HCT116 (cell line): ENCODE results near the gene SSH2. TPM values are rescaled to one million over a fixed set of nuclear protein-coding genes. Genes with fewer than 3 reads are reported as not detected.
"Not testable (repeated sequence)": the region's sequence is repeated elsewhere in the genome, so short reads cannot be mapped to it uniquely, and the experiment has no call there.

Experiments used
- ATAC-seq: fragments of 200-7000 bp; cut with Tn5 transposase; 2 replicates; pipeline ENCODE4 v1.9.1; 2020; ENCODE audit warnings: mild to moderate bottlenecking, moderate library complexity
- BruUV-seq: library from RNA; stranded (reverse); fragments of 400-500 nt; replicated peaks from 2 replicates; lab custom pipeline; 2021; lab: Mats Ljungman, UMichigan
- CTCF ChIA-PET: fragments of 300-600 bp; sonication (Branson Sonifier 250); formaldehyde crosslinking; loops from one replicate; lab custom pipeline; 2021; ENCODE audit warnings: antibody characterized with exemption; lab: Charles Lee
- POLR2A ChIA-PET: fragments of 300-600, 350-600 bp; sonication (Branson Sonifier 250); formaldehyde crosslinking; loops from one replicate; lab custom pipeline; 2021; ENCODE audit warnings: antibody characterized with exemption; lab: Charles Lee
- RAD21 ChIA-PET, 2 experiments: fragments of 300-600 bp; sonication (Branson Sonifier 250); formaldehyde crosslinking; loops; one replicate each; lab custom pipeline; 2023; ENCODE audit warnings: low total read pairs in 2 of 2; ENCODE audit not compliant: uncharacterized antibody in 2 of 2, unreplicated experiment in 2 of 2, low non-redundant PET in 1 of 2; lab: Charles Lee
- DNase-seq: peaks from one replicate; pipeline ENCODE4 v3.0.0-alpha.2; 2010; ENCODE audit warnings: low read depth, low spot score
- H2AFZ ChIP-seq: fragments of 200-600 bp; shearing (Covaris generic), sonication (generic); 2 replicates; pipeline ENCODE4 v1.6.1; 2017; ENCODE audit warnings: low read depth, mixed run types, mixed read lengths, antibody characterized with exemption, low read length; ENCODE audit not compliant: poor library complexity, severe bottlenecking
- H3K27ac ChIP-seq: 2 replicates; pipeline ENCODE4 v1.5.1; 2012; ENCODE audit warnings: low read depth, low read length
- H3K27me3 ChIP-seq: fragments of 200-600 bp; sonication (generic); 2 replicates; pipeline ENCODE4 v1.6.1; 2016; ENCODE audit warnings: mixed run types, low read length, mixed read lengths; ENCODE audit not compliant: insufficient read depth
- H3K36me3 ChIP-seq, 2 experiments: fragments of 200-500 bp in 1 of 2; fragments of 200-600 bp in 1 of 2; sonication (Bioruptor generic) in 1 of 2; sonication (generic) in 1 of 2; 2 replicates each; pipeline versions ENCODE4 v1.5.1 to v1.6.1; 2014 to 2016; ENCODE audit warnings: low read length in 2 of 2, inconsistent platforms in 1 of 2, mixed read lengths in 1 of 2, mixed run types in 1 of 2; ENCODE audit not compliant: insufficient read depth in 2 of 2, control insufficient read depth in 1 of 2
- H3K4me1 ChIP-seq, 2 experiments: fragments of 200-600 bp in 1 of 2; sonication (generic) in 1 of 2; 2 replicates each; pipeline versions ENCODE4 v1.5.1 to v1.6.1; 2012 to 2017; ENCODE audit warnings: low read length in 2 of 2, inconsistent platforms in 1 of 2, mild to moderate bottlenecking in 1 of 2, mixed read lengths in 1 of 2, mixed run types in 1 of 2, moderate library complexity in 1 of 2; ENCODE audit not compliant: insufficient read depth in 2 of 2, control insufficient read depth in 1 of 2
- H3K4me2 ChIP-seq: fragments of 200-600 bp; sonication (generic); 2 replicates; pipeline ENCODE4 v1.6.1; 2017; ENCODE audit warnings: mixed run types, low read length, mixed read lengths
- H3K4me3 ChIP-seq, 2 experiments: fragments of 200-600 bp in 1 of 2; sonication (generic) in 1 of 2; replicated peaks in 1 of 2; 2 replicates each; pipeline ENCODE4 v1.5.1; 2011 to 2016; ENCODE audit warnings: low read length in 2 of 2, control low read depth in 1 of 2, low read depth in 1 of 2, mild to moderate bottlenecking in 1 of 2, mixed read lengths in 1 of 2, mixed run types in 1 of 2
- H3K79me2 ChIP-seq: fragments of 200-600 bp; sonication (generic); 2 replicates; pipeline ENCODE4 v1.6.1; 2017; ENCODE audit warnings: mild to moderate bottlenecking, mixed run types, low read length, moderate library complexity, mixed read lengths; ENCODE audit not compliant: insufficient read depth
- H3K9ac ChIP-seq: fragments of 200-600 bp; sonication (generic); 2 replicates; pipeline ENCODE4 v1.6.1; 2016; ENCODE audit warnings: low read length, mixed read lengths
- H3K9me2 ChIP-seq: fragments of 200-600 bp; sonication (generic), shearing (Covaris generic); 2 replicates; pipeline ENCODE4 v1.6.1; 2017; ENCODE audit warnings: mixed run types, mild to moderate bottlenecking, moderate library complexity; ENCODE audit not compliant: insufficient read depth
- H3K9me3 ChIP-seq, 2 experiments: fragments of 200-500 bp in 1 of 2; fragments of 200-600 bp in 1 of 2; sonication (Bioruptor generic) in 1 of 2; sonication (generic) in 1 of 2; 2 replicates each; pipeline ENCODE4 v1.6.1; 2014 to 2017; ENCODE audit warnings: low read length in 2 of 2, mixed read lengths in 2 of 2, inconsistent platforms in 1 of 2, low read depth in 1 of 2, mild to moderate bottlenecking in 1 of 2, mixed run types in 1 of 2, moderate library complexity in 1 of 2; ENCODE audit not compliant: control insufficient read depth in 1 of 2, insufficient read depth in 1 of 2
- H4K20me1 ChIP-seq: fragments of 200-600 bp; sonication (generic), shearing (Covaris generic); 2 replicates; pipeline ENCODE4 v1.6.1; 2017; ENCODE audit warnings: mixed run types, mild to moderate bottlenecking, moderate library complexity; ENCODE audit not compliant: insufficient read depth
- ATF3 ChIP-seq: IDR thresholded peaks from 2 replicates; pipeline ENCODE4 v1.6.1; 2012
- CBX3 ChIP-seq: IDR thresholded peaks from 2 replicates; pipeline ENCODE4 v1.6.1; 2012; ENCODE audit warnings: low read depth
- CEBPB ChIP-seq: IDR thresholded peaks from 2 replicates; pipeline ENCODE4 v1.6.1; 2012; ENCODE audit warnings: low read depth
- EGR1 ChIP-seq: IDR thresholded peaks from 2 replicates; pipeline ENCODE4 v1.6.1; 2012; ENCODE audit warnings: low read depth
- EZH2 ChIP-seq: fragments of 200-600 bp; sonication (generic); IDR thresholded peaks from 2 replicates; pipeline ENCODE4 v1.6.1; 2017; ENCODE audit warnings: antibody characterized with exemption, mixed run types
- EZH2phosphoT487 ChIP-seq: fragments of 200-600 bp; IDR thresholded peaks from 2 replicates; pipeline ENCODE4 v1.6.1; 2018; ENCODE audit warnings: antibody characterized with exemption, borderline replicate concordance
- FOSL1 ChIP-seq: IDR thresholded peaks from 2 replicates; pipeline ENCODE4 v1.6.1; 2012; ENCODE audit warnings: low read depth
- POLR2A ChIP-seq: IDR thresholded peaks from 2 replicates; pipeline ENCODE4 v1.7.0; 2011; ENCODE audit warnings: borderline replicate concordance; ENCODE audit not compliant: insufficient read depth, insufficient read length; ENCODE audit errors: extremely low read depth
- POLR2AphosphoS5 ChIP-seq: IDR thresholded peaks from 2 replicates; pipeline ENCODE4 v1.6.1; 2011; ENCODE audit warnings: mild to moderate bottlenecking, low read depth, low read length, moderate library complexity
- RAD21 ChIP-seq: IDR thresholded peaks from 2 replicates; pipeline ENCODE4 v1.6.1; 2012; ENCODE audit warnings: low read depth, mild to moderate bottlenecking
- REST ChIP-seq: IDR thresholded peaks from 2 replicates; pipeline ENCODE4 v1.6.1; 2012; ENCODE audit warnings: low read depth
- SIN3A ChIP-seq: IDR thresholded peaks from 2 replicates; pipeline ENCODE4 v1.6.1; 2012; ENCODE audit warnings: low read depth
- SP1 ChIP-seq: IDR thresholded peaks from 2 replicates; pipeline ENCODE4 v1.6.1; 2012; ENCODE audit warnings: low read depth
- SRF ChIP-seq: IDR thresholded peaks from 2 replicates; pipeline ENCODE4 v1.6.1; 2012; ENCODE audit warnings: low read depth
- TCF7L2 ChIP-seq: IDR thresholded peaks from 2 replicates; pipeline ENCODE4 v1.7.0; 2011; ENCODE audit warnings: borderline replicate concordance, inconsistent platforms; ENCODE audit not compliant: insufficient read depth, insufficient read length; ENCODE audit errors: extremely low read depth
- ZBTB33 ChIP-seq: IDR thresholded peaks from 2 replicates; pipeline ENCODE4 v1.6.1; 2011; ENCODE audit warnings: mild to moderate bottlenecking, low read length, moderate library complexity; ENCODE audit not compliant: insufficient replicate concordance; ENCODE audit errors: extremely low read depth
- intact Hi-C: fragments of 100-400 bp; cut with micrococcal nuclease; formaldehyde crosslinking; loops from 2 replicates; pipeline ENCODE4 v1.10.0; 2022
- total RNA-seq: library from RNA; stranded (reverse); gene quantifications from one replicate; pipeline ENCODE4 v1.2.1, GENCODE V29; 2021; ENCODE audit not compliant: unreplicated experiment

The SSH2 gene
- total RNA-seq, 1 experiment from 2014 or later = 17.0 TPM

- Histone ChIP-seq H3K4me2 (no peak overlapping the region), H3K27me3 (no peaks in the 10 kb centered on the region), H3K4me3 (no peak overlapping the region), H3K27ac (no peak overlapping the region), H3K9ac (no peak overlapping the region), H3K79me2 (no peaks in the 10 kb centered on the region), H3K9me3 (no peaks in the 10 kb centered on the region), H4K20me1 (no peaks in the 10 kb centered on the region), H3K9me2 (no peaks in the 10 kb centered on the region), H2AFZ (no peak overlapping the region), H3K36me3 (no peaks in the 10 kb centered on the region), H3K4me1 (peaks cover 11 to 21% of the 10 kb centered on the region in 2 experiments; a peak in 3 of 4 replicates)
- POLR2A ChIA-PET = interaction anchor here (0.7 to 1.4 kb wide), 2 partner anchors 12 to 501 kb away, joined by 3 read pairs; no protein-coding TSS in a partner anchor
- DNase-seq (no peak), ATAC-seq (no peak)
- no peak for TF ChIP-seq TCF7L2
- no peak for TF ChIP-seq CEBPB
- no peak for TF ChIP-seq FOSL1
- TF ChIP-seq SRF = no peak
- no peak for TF ChIP-seq EGR1
- no peak for TF ChIP-seq SIN3A
- no peak for TF ChIP-seq CBX3
- no peak for TF ChIP-seq POLR2AphosphoS5
- no peak for TF ChIP-seq POLR2A
- no peak for TF ChIP-seq ATF3
- TF ChIP-seq EZH2phosphoT487 = no peak
- TF ChIP-seq EZH2 = no peak
- no peak for TF ChIP-seq SP1
- TF ChIP-seq ZBTB33 = no peak
- no peak for TF ChIP-seq RAD21
- TF ChIP-seq REST = no peak
- no TSS peak for BruUV-seq
- RAD21 ChIA-PET = no interaction called here
- intact Hi-C loops = no loop called here
- CTCF ChIA-PET = no interaction called here
Observed at GRCh38 chr17:29677221-29677791, 252.7 kb downstream of the SSH2 start.

- RAD21 ChIA-PET, DNase-seq, H3K9ac ChIP-seq, H3K9me2 ChIP-seq, H3K4me2 ChIP-seq, H2AFZ ChIP-seq, POLR2A ChIA-PET, ATAC-seq, CTCF ChIA-PET, intact Hi-C loops, H3K27ac ChIP-seq, H3K9me3 ChIP-seq, H3K36me3 ChIP-seq, H3K79me2 ChIP-seq, BruUV-seq, H3K27me3 ChIP-seq, H4K20me1 ChIP-seq, H3K4me3 ChIP-seq: not testable (repeated sequence)
- H3K4me1 ChIP-seq = peaks cover 11 to 14% of the 10 kb centered on the region in 2 experiments; a peak in 3 of 4 replicates
Observed at GRCh38 chr17:29675961-29676360, 254.1 kb downstream of the SSH2 start.
